ENCODE results near the gene TACC2.
A peak's percentile ranks its signal among the peaks of the same experiment; 100 is the strongest.

TACC2 gene

GRCh38 chr10:122249303-122249850 lies 260.4 kb downstream of the TACC2 start:
- DNase-seq (ENCODE audit: low spot score), result no peak

GRCh38 chr10:122249991-122250750 lies 261.2 kb downstream of the TACC2 start:
- DNase-seq (ENCODE audit: low spot score), result no peak

GRCh38 chr10:122251459-122252255 lies 262.7 kb downstream of the TACC2 start:
- no peak for DNase-seq (ENCODE audit: low spot score)

GRCh38 chr10:122252805-122253204 lies 263.8 kb downstream of the TACC2 start:
- no peak for DNase-seq (ENCODE audit: low spot score)

GRCh38 chr10:122253605-122254004 lies 264.6 kb downstream of the TACC2 start:
- DNase-seq (ENCODE audit: low spot score), result no peak

- no peak for DNase-seq (ENCODE audit: low spot score)
Measured at GRCh38 chr10:122254831-122255230, 265.9 kb downstream of the TACC2 start.

GRCh38 chr10:122255509-122256301 lies 266.7 kb downstream of the TACC2 start:
- no peak for DNase-seq (ENCODE audit: low spot score)

GRCh38 chr10:122257041-122257440 lies 268.1 kb downstream of the TACC2 start:
- no peak for DNase-seq (ENCODE audit: low spot score)

- no peak for DNase-seq (ENCODE audit: low spot score)
Measured at GRCh38 chr10:122258136-122259074, 269.4 kb downstream of the TACC2 start.

GRCh38 chr10:122259075-122259466 lies 270.1 kb downstream of the TACC2 start:
- DNase-seq (ENCODE audit: low spot score), result no peak

GRCh38 chr10:122261584-122261983 lies 272.6 kb downstream of the TACC2 start:
- DNase-seq (ENCODE audit: low spot score), result no peak

- no peak for DNase-seq (ENCODE audit: low spot score)
Measured at GRCh38 chr10:122263971-122264370, 275.0 kb downstream of the TACC2 start.

GRCh38 chr10:122264436-122264835 lies 275.5 kb downstream of the TACC2 start:
- no peak for DNase-seq (ENCODE audit: low spot score)

GRCh38 chr10:122264931-122265330 lies 276.0 kb downstream of the TACC2 start:
- no peak for DNase-seq (ENCODE audit: low spot score)

GRCh38 chr10:122265896-122266295 lies 276.9 kb downstream of the TACC2 start:
- no peak for DNase-seq (ENCODE audit: low spot score)

GRCh38 chr10:122267849-122268737 lies 279.1 kb downstream of the TACC2 start:
- DNase-seq (ENCODE audit: low spot score), result peak; percentile 65

GRCh38 chr10:122269059-122269687 lies 280.2 kb downstream of the TACC2 start:
- no peak for DNase-seq (ENCODE audit: low spot score)

GRCh38 chr10:122271076-122271475 lies 282.1 kb downstream of the TACC2 start, which contains the start of gene BTBD16:
Gene BTBD16 (plus strand): TSS chr10:122271296. CDS start chr10:122275082, 3,786 bp downstream.
- no peak for DNase-seq (ENCODE audit: low spot score)

- DNase-seq (ENCODE audit: low spot score), result no peak
Measured at GRCh38 chr10:122273966-122274545, 285.1 kb downstream of the TACC2 start.

Data from germinal center (tissue), 1 donor.